HG02763 (cell line): ENCODE data around the gene MPRIP.

Experiments used
- ATAC-seq: cut with Tn5 transposase; IDR thresholded peaks from one replicate; pipeline ENCODE4 v1.9.1; 2021; ENCODE audit warnings: mild to moderate bottlenecking, moderate library complexity; ENCODE audit not compliant: unreplicated experiment

The MPRIP gene

GRCh38 chr17:17084317-17084835 is 42.1 kb downstream of the MPRIP start:
- ATAC-seq, result no peak

- no peak for ATAC-seq
These were observed 42.7 kb downstream of the MPRIP start for GRCh38 chr17:17084941-17085340.

GRCh38 chr17:17086585-17086984 is 44.3 kb downstream of the MPRIP start:
- no peak for ATAC-seq

- ATAC-seq, result no peak
These were observed 45.3 kb downstream of the MPRIP start for GRCh38 chr17:17087424-17088015.

- no peak for ATAC-seq
These were observed 45.8 kb downstream of the MPRIP start for GRCh38 chr17:17088086-17088485.

- no peak for ATAC-seq
These were observed 46.6 kb downstream of the MPRIP start for GRCh38 chr17:17088541-17089525.

GRCh38 chr17:17089796-17090641 is 47.8 kb downstream of the MPRIP start:
- ATAC-seq, result no peak

- no peak for ATAC-seq
These were observed 48.4 kb downstream of the MPRIP start for GRCh38 chr17:17090642-17091103.

GRCh38 chr17:17091276-17091675 is 49.0 kb downstream of the MPRIP start:
- no peak for ATAC-seq

GRCh38 chr17:17091856-17092756 is 49.8 kb downstream of the MPRIP start:
- ATAC-seq, result no peak

- no peak for ATAC-seq
These were observed 51.5 kb downstream of the MPRIP start for GRCh38 chr17:17093764-17094163.

GRCh38 chr17:17096438-17097178 is 54.4 kb downstream of the MPRIP start:
- ATAC-seq, result no peak

- no peak for ATAC-seq
These were observed 55.6 kb downstream of the MPRIP start for GRCh38 chr17:17097763-17098345.

- ATAC-seq, result no peak
These were observed 56.4 kb downstream of the MPRIP start for GRCh38 chr17:17098551-17099179.

- ATAC-seq, result no peak
These were observed 59.9 kb downstream of the MPRIP start for GRCh38 chr17:17102176-17102575.

- ATAC-seq, result no peak
These were observed 60.9 kb downstream of the MPRIP start for GRCh38 chr17:17103160-17103559.

GRCh38 chr17:17104036-17104435 is 61.8 kb downstream of the MPRIP start:
- ATAC-seq, result no peak

GRCh38 chr17:17104494-17104893 is 62.2 kb downstream of the MPRIP start:
- no peak for ATAC-seq
